Uterus (tissue), 4 donors: ENCODE results near the gene WFDC2. TPM values are rescaled to one million over a fixed set of nuclear protein-coding genes. Genes with fewer than 3 reads are reported as not detected.

Source experiments
- DNase-seq, 2 donors: peaks; one replicate each; pipeline ENCODE4 v3.0.0-alpha.2; 2019 to 2020
- H3K27ac ChIP-seq, 2 donors: fragments of 200-600 bp; sonication (generic); 1 replicate in 1 of 2; 2 replicates in 1 of 2; pipeline ENCODE4 v1.5.1; 2016 to 2018
- H3K27me3 ChIP-seq, 2 donors: fragments of 200-600 bp; sonication (generic); one replicate each; pipeline ENCODE4 v1.5.1; 2018 to 2019; ENCODE audit warnings: control low read depth in 1 of 2
- H3K36me3 ChIP-seq, 2 donors: fragments of 200-600 bp; sonication (generic); one replicate each; pipeline ENCODE4 v1.5.1; 2019; ENCODE audit warnings: control low read depth in 1 of 2
- H3K4me1 ChIP-seq, 2 donors: fragments of 200-600 bp; sonication (generic); one replicate each; pipeline ENCODE4 v1.5.1; 2018 to 2019; ENCODE audit warnings: control low read depth in 1 of 2
- H3K4me3 ChIP-seq, 2 donors: fragments of 200-600 bp; sonication (generic); 1 replicate in 1 of 2; 2 replicates in 1 of 2; pipeline ENCODE4 v1.5.1; 2018 to 2019; ENCODE audit warnings: mild to moderate bottlenecking in 1 of 2
- H3K9me3 ChIP-seq, 2 donors: fragments of 200-600 bp; sonication (generic); one replicate each; pipeline ENCODE4 v1.5.1; 2019; ENCODE audit warnings: control low read depth in 1 of 2
- CTCF ChIP-seq, 4 experiments: fragments of 200-600 bp in 2 of 4; fragments of 450-650 bp in 2 of 4; sonication (generic) in 2 of 4; IDR thresholded peaks; one replicate each; pipeline ENCODE4 v1.5.1; 2016 to 2019; ENCODE audit warnings: antibody characterized with exemption in 4 of 4, mild to moderate bottlenecking in 2 of 4, moderate library complexity in 1 of 4
- POLR2A ChIP-seq, 2 donors: fragments of 450-650 bp; IDR thresholded peaks; one replicate each; pipeline ENCODE4 v1.6.1; 2016; ENCODE audit warnings: antibody characterized with exemption in 2 of 2, mild to moderate bottlenecking in 1 of 2, moderate library complexity in 1 of 2
- intact Hi-C: fragments of 100-400 bp; cut with DNase I; formaldehyde crosslinking; loops from one replicate; pipeline ENCODE4 v1.15.1; 2023; ENCODE audit warnings: low total_unique reads
- total RNA-seq, 4 donors: library from RNA; depleted of rRNA in 3 of 4; stranded (reverse); fragments of >200 nt in 3 of 4; gene quantifications; one replicate each; pipeline versions ENCODE4 v1.1.0 to v1.2.4, GENCODE V29; 2014 to 2023
- donor health status: DM: yes; HTN: yes; CAD: no.

The WFDC2 gene
- total RNA-seq, 4 donors from 2014 or later: 7.9 to 18.3 (median 15.5) TPM; not detected in 1

DNA sequence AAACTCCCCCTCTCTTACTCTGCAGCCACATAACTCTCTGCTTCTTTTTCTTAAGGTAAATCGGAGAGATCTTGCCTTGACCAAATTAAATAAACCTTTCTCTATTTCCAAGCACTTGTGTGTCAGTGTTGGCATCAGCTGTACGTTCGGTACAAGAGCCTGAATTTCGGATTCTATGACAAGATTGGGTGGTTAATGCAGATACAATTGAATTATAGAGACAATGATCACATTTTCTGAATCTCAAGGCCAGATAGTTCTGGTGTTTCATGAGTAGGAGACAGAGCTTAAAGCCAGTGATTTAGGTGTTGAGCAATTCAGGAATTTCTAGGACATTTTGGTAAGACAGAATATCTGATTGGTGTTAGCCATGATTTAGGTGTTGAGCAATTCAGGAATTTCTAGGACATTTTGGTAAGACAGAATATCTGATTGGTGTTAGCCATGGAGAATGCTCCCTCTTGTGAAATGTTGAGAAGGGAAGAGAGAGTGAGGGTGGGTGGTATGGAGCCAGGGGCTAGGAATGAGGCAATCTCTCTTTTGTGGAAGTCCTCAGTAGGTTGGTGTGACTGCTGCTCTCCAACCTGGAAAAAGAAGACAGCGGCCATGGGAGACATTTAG lies 40.8 kb downstream of the WFDC2 start:
- Histone ChIP-seq H3K4me3 (no peak overlapping the region), H3K4me1 (no peaks in the 10 kb centered on the region), H3K27ac (no peak overlapping the region), H3K27me3 (no peaks in the 10 kb centered on the region), H3K9me3 (no peaks in the 10 kb centered on the region), H3K36me3 (no peaks in the 10 kb centered on the region)
- TF ChIP-seq CTCF (IDR thresholded peaks at IDR 0.05) (no peak), POLR2A (IDR thresholded peaks at IDR 0.05) (no peak)
- intact Hi-C loops: no loop called here
- DNase-seq: no peak

DNA sequence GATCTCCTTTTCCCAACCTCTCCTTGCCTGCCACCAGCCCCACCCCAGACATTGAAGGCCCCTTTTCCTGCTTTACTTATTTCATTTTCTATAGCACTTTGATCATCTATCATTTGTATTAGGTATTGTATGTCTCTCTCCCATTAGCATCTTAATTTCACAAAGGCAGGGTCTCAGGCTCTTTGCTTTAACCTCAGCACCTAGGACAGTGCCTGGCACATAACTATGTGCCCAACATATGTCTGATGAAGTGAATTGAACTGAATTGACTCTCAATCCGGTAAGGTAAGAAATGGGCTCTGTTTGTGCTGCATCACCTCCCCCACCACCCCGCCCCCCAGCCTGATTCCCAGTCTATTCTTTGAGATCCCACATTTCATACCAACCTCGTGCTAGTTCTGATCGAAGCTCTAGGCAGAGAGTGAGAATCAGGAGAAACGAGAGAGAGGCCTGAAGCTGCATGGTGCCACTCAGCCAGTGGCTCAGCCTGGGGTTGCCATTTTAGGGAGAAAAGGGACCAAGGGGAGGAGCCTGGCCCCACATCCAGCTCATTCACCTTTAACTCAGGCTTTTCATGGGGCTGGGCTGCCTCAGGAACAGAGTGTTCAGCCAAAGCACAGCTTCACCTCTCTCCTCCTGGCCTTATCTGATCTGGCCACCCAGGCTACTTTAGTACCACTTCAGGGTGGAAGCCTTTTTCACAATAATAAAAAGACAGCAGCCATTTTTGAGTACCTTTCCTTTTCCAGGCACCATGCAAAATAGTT lies 45.8 kb downstream of the WFDC2 start, which contains the start of gene SPINT3:
SPINT3 (minus strand) TSS at position 476 of the 767 bp plus-strand sequence; CDS start at position 462, 14 bp downstream.
- Histone ChIP-seq H3K27me3 (no peaks in the 10 kb centered on the region), H3K4me1 (no peaks in the 10 kb centered on the region), H3K9me3 (no peaks in the 10 kb centered on the region), H3K27ac (no peak within 1 kb of the TSS), H3K36me3 (no peaks in the 10 kb centered on the region), H3K4me3 (no peak within 1 kb of the TSS)
- no peak for TF ChIP-seq POLR2A (IDR thresholded peaks at IDR 0.05)
- TF ChIP-seq CTCF (IDR thresholded peaks at IDR 0.05): no peak
- intact Hi-C loops: no loop called here
- DNase-seq: no peak

GRCh38 chr20:45518282-45518681 lies 48.7 kb downstream of the WFDC2 start:
- no peak for TF ChIP-seq POLR2A (IDR thresholded peaks at IDR 0.05)
- no peak for TF ChIP-seq CTCF (IDR thresholded peaks at IDR 0.05)
- Histone ChIP-seq H3K27me3 (no peaks in the 10 kb centered on the region), H3K4me1 (no peaks in the 10 kb centered on the region), H3K9me3 (no peaks in the 10 kb centered on the region), H3K4me3 (no peak overlapping the region), H3K27ac (no peak overlapping the region), H3K36me3 (no peaks in the 10 kb centered on the region)
- intact Hi-C loops: no loop called here
- no peak for DNase-seq

DNA sequence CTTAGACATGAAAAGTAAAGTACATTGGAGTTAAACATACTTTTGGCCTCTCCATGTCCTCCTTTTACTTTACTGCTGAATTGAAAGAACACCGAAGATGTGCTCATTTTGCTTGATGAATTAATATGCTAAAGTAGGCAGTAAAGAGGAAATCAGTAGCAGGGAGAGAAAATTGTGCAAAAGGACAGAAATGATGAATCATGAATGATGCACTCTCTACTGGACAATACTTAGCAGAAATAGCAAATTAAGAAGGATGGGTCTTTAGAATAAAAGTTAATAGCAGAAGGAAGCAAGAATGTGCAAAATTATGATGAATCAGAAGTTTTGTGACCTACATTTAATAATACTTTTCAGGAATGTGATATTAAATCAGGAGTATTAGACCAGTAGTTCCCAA lies 54.3 kb downstream of the WFDC2 start:
- Histone ChIP-seq H3K4me3 (no peak overlapping the region), H3K9me3 (no peaks in the 10 kb centered on the region), H3K4me1 (no peaks in the 10 kb centered on the region), H3K27me3 (no peaks in the 10 kb centered on the region), H3K36me3 (no peaks in the 10 kb centered on the region), H3K27ac (no peak overlapping the region)
- DNase-seq: no peak
- intact Hi-C loops: no loop called here
- TF ChIP-seq CTCF (IDR thresholded peaks at IDR 0.05): no peak
- no peak for TF ChIP-seq POLR2A (IDR thresholded peaks at IDR 0.05)

GRCh38 chr20:45527294-45527693 lies 57.7 kb downstream of the WFDC2 start:
- TF ChIP-seq POLR2A (IDR thresholded peaks at IDR 0.05) (no peak), CTCF (IDR thresholded peaks at IDR 0.05) (no peak)
- Histone ChIP-seq H3K27ac (no peak overlapping the region), H3K27me3 (no peaks in the 10 kb centered on the region), H3K36me3 (no peaks in the 10 kb centered on the region), H3K4me1 (no peaks in the 10 kb centered on the region), H3K4me3 (no peak overlapping the region), H3K9me3 (no peaks in the 10 kb centered on the region)
- no peak for DNase-seq
- intact Hi-C loops: no loop called here
